Measurements from ENCODE around the gene CPLANE2. TPM values are rescaled to one million over a fixed set of nuclear protein-coding genes. Genes with fewer than 3 reads are reported as not detected.
"Not testable (repeated sequence)": the region's sequence is repeated elsewhere in the genome, so short reads cannot be mapped to it uniquely, and the experiment has no call there.

Gene CPLANE2
- total RNA-seq, 1 experiment from 2014 or later = 5.0 TPM

GRCh38 chr1:16213544-16213943 is 23.4 kb downstream of the CPLANE2 start:
- peaks cover 53% of the 10 kb centered on the region for H3K4me1 Mint-ChIP-seq
- POLR2A ChIA-PET = interaction anchor here (0.6 kb wide), 1 partner anchor 59 kb away, joined by 4 read pairs; no protein-coding TSS in a partner anchor
- H3K9me3 Mint-ChIP-seq; H3K36me3 Mint-ChIP-seq; DNase-seq (ENCODE audit: low spot score); CTCF ChIA-PET; H3K27ac Mint-ChIP-seq; H3K4me3 Mint-ChIP-seq; ATAC-seq: not testable (repeated sequence)
- peaks cover 14% of the 10 kb centered on the region for H3K27me3 Mint-ChIP-seq (ENCODE audit: low read depth)
- TF ChIP-seq HMGA2 (CRISPR knock-in tag; IDR thresholded peaks at IDR 0.05) = peak; percentile 74

- no peaks in the 10 kb centered on the region for H3K36me3 Mint-ChIP-seq
- H3K4me1 Mint-ChIP-seq = peaks cover 54% of the 10 kb centered on the region
- no peaks in the 10 kb centered on the region for H3K9me3 Mint-ChIP-seq
- CTCF ChIA-PET = interaction anchor here (1.0 to 2.5 kb wide), 7 partner anchors 13 to 150 kb away, joined by 3 to 11 read pairs (median 7); no protein-coding TSS in a partner anchor
- DNase-seq (ENCODE audit: low spot score) (no peak), ATAC-seq (no peak)
- H3K4me3 Mint-ChIP-seq = peak overlapping the region; percentile 76
- POLR2A ChIA-PET = interaction anchor here (0.6 to 1.3 kb wide), 3 partner anchors 13 to 59 kb away, joined by 3 to 6 read pairs (median 4); no protein-coding TSS in a partner anchor
- H3K27me3 Mint-ChIP-seq (ENCODE audit: low read depth) = peaks cover 10% of the 10 kb centered on the region
- peak overlapping the region; percentile 11; the same call in 1 of the 2 replicates for H3K27ac Mint-ChIP-seq
- TF ChIP-seq TEAD4 (CRISPR knock-in tag; IDR thresholded peaks at IDR 0.05) (0 out of 2 replicates have a peak, but pooled peaks have one; percentile 19), ZNF138 (CRISPR knock-in tag; conservative IDR thresholded peaks at IDR 0.05) (no peak), JAZF1 (CRISPR knock-in tag; IDR thresholded peaks at IDR 0.05) (no peak), ZNF317 (CRISPR knock-in tag; IDR thresholded peaks at IDR 0.05; ENCODE audit: borderline replicate concordance, low read depth) (no peak), ZNF281 (CRISPR knock-in tag; IDR thresholded peaks at IDR 0.05) (no peak)
Observed at GRCh38 chr1:16213013-16213412, 24.0 kb downstream of the CPLANE2 start.

- Mint-ChIP-seq H3K4me3 (peak within 1 kb of the TSS; percentile 76), H3K36me3 (no peaks in the 10 kb centered on the region)
- CTCF ChIA-PET = interaction anchor here (1.0 to 2.5 kb wide), 7 partner anchors 14 to 151 kb away, joined by 3 to 11 read pairs (median 7); no protein-coding TSS in a partner anchor
- TF ChIP-seq SP1 (CRISPR knock-in tag; conservative IDR thresholded peaks at IDR 0.05) (0 out of 2 replicates have a peak, but pooled peaks have one; percentile 32), GTF2I (CRISPR knock-in tag; conservative IDR thresholded peaks at IDR 0.05) (no peak), ZNF281 (CRISPR knock-in tag; IDR thresholded peaks at IDR 0.05) (peak; percentile 89; the same call in 1 of the 2 replicates), E2F5 (CRISPR knock-in tag; IDR thresholded peaks at IDR 0.05) (0 out of 2 replicates have a peak, but pooled peaks have one; percentile 45), PRRX2 (CRISPR knock-in tag; IDR thresholded peaks at IDR 0.05) (no peak), ZNF423 (CRISPR knock-in tag; IDR thresholded peaks at IDR 0.05) (peak; percentile 81), SMAD3 (CRISPR knock-in tag; IDR thresholded peaks at IDR 0.05; ENCODE audit: borderline replicate concordance) (0 out of 2 replicates have a peak, but pooled peaks have one; percentile 68), ZNF532 (CRISPR knock-in tag; IDR thresholded peaks at IDR 0.05; ENCODE audit: borderline replicate concordance) (no peak), ETV6 (CRISPR knock-in tag; IDR thresholded peaks at IDR 0.05) (peak; percentile 61; the same call in 1 of the 2 replicates), ZNF263 (CRISPR knock-in tag; IDR thresholded peaks at IDR 0.05; ENCODE audit: low read depth) (no peak), JUN (CRISPR knock-in tag; IDR thresholded peaks at IDR 0.05) (no peak), CREB1 (CRISPR knock-in tag; IDR thresholded peaks at IDR 0.05) (no peak), FOXK1 (CRISPR knock-in tag; IDR thresholded peaks at IDR 0.05) (0 out of 2 replicates have a peak, but pooled peaks have one; percentile 60), MXD4 (CRISPR knock-in tag; IDR thresholded peaks at IDR 0.05; ENCODE audit: borderline replicate concordance) (no peak), ZNF219 (CRISPR knock-in tag; IDR thresholded peaks at IDR 0.05; ENCODE audit: borderline replicate concordance) (no peak)
Observed at GRCh38 chr1:16212251-16212961, 24.6 kb downstream of the CPLANE2 start, which contains the start of gene ARHGEF19. TSS of gene ARHGEF19 (minus strand) at chr1:16212652. CDS start at chr1:16209054, 3,598 bp downstream.

More at GRCh38 chr1:16212251-16212961, 24.6 kb downstream of the CPLANE2 start, which contains the start of gene ARHGEF19:
- POLR2A ChIA-PET = interaction anchor here (0.6 to 1.3 kb wide), 3 partner anchors 14 to 73 kb away, joined by 3 to 6 read pairs (median 3); no protein-coding TSS in a partner anchor
- peaks cover 10% of the 10 kb centered on the region for H3K27me3 Mint-ChIP-seq (ENCODE audit: low read depth)
- H3K27ac Mint-ChIP-seq = peak within 1 kb of the TSS; percentile 45
- ATAC-seq (peak; percentile 36), DNase-seq (ENCODE audit: low spot score) (peak; percentile 79)
- H3K4me1 Mint-ChIP-seq = peaks cover 52% of the 10 kb centered on the region
- no peaks in the 10 kb centered on the region for H3K9me3 Mint-ChIP-seq

Data from WTC11 (cell line).